NK-92 (cell line): ENCODE data around the gene CCDC74A.
"Not testable (repeated sequence)": the region's sequence is repeated elsewhere in the genome, so short reads cannot be mapped to it uniquely, and the experiment has no call there.

Source experiments
- DNase-seq: peaks from one replicate; lab custom pipeline; 2025; ENCODE audit not compliant: unreplicated experiment; lab: John Stamatoyannopoulos, UW

CCDC74A gene

DNA sequence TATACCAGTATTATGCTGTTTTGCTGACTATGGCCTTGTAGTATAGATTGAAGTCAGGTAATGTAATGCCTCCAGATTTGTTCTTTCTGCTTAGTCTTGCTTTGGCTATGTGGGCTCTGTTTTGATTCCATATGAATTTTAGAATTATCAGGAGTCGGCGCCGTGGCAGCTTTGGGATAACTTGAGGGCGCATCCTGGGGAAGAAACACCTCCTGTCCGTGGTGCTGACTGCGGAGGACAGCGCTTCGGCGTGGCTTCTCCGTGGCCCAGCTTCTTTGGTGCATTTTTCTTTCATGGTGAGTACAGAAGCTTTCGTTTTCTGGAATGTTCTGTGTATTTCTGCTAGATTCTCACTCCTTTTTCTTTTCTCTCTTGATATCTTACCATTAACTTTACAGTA lies 25.2 kb downstream of the CCDC74A start:
- DNase-seq: no peak

DNA sequence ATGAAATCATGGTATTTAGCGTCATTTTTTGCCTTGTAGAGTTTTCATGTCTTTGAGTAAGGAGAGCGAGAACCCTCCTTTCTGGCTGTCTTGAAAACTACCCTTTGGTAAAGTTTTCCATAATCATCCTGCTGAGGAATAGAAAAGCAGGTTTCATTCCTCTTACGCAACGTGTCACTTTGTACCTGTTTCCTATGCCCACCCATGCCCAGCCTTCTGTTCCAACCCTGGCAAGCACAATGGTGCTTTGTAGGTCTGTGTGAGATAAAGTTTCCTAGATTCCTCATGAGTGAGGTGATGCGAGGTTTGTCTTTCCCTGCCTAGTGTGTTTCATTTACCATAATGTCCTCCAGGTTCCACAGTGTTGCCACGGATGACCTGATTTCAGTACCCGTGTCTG lies 29.3 kb downstream of the CCDC74A start:
- no peak for DNase-seq

DNA sequence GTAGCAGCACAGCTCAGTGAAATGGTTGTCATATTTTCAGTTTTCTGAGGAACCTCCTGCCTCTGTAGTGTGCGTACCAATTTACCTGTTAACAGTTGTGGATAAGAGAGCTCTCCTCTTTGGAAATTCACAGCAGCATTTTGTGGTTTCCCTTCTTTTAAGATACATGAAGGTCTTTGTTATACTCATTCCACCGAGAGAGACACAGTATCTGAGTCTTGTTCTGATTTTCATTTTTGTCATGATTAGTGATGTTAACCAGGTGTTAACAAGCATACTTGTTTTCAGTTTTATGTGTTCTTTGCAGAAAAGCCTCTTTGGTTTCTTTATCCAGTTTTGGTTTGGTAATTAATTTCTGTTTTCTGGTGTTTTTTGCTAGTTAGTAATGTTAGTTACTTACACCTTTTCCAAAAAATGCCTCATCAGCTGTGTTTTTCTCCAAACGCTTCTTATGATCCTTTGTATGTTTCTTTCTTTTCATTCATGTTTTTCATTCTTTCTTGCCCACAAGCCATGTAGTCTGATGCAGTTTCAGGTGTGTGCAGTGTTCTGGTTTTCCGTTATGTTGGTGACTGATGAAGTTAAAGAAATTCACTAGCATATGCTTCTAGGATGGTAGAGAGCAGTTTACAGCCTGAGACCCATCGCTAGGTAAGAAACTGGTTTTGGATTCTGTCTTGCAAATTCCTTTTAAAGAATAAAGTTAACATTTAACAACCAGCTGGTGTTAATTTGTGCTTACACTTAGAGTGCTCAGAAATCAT lies 30.1 kb downstream of the CCDC74A start:
- DNase-seq: no peak

DNA sequence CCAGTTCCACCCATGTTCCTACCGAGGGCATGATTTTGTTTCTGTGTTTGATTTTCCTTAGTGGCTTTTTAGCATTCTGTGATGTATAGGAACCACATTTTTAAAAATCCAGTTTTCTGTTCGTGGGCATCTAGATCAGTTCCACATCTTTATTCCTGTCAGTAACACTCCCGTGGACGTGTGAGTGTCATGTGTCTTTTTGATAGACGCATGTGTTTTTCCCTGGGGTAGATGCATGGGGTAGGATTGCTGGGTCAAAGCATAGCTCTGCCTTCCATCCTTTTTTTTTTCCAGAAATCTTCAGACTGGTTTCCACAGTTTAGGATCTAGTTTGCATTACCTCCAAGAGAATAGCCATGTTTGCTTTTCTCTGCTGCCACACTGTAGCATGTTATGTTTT lies 38.7 kb downstream of the CCDC74A start:
- DNase-seq: no peak

DNA sequence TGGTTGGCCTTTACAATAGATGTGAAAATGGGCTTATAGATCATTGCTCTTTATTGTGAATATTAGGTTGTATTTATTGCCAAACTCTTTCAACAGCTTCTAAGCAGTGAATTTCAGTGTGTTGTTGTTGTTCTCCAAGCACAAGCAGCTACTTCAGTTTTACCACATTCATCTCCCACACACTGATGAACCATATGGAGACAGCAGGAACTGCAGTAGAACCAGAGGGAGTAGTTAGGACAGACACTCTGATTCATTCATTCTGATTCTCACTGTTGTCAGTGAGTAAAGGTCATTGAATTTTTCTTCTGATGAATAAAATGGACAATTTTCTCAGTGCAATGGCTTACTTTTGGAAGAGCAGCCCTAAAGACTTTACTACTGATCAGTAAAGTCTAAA lies 40.2 kb downstream of the CCDC74A start:
- DNase-seq: no peak

DNA sequence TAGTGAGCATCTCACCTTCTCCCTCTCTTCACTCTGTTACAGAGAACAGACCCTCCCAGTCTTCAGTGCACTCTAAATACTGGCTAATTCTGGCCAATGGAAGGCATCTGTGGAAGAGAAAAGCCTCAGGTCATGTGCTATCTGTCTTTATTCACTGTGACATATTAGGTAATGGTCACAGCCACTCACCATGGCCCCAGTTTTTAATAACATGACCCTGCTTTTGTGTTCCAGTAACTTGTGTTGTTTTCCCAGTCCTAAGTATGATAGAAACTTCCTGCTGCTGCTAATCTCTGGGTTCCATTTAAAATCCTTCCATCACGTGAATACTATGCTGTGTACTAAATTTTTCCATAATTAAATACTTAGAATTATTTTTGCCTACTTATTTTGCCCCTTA lies 40.7 kb downstream of the CCDC74A start:
- DNase-seq: not testable (repeated sequence)

DNA sequence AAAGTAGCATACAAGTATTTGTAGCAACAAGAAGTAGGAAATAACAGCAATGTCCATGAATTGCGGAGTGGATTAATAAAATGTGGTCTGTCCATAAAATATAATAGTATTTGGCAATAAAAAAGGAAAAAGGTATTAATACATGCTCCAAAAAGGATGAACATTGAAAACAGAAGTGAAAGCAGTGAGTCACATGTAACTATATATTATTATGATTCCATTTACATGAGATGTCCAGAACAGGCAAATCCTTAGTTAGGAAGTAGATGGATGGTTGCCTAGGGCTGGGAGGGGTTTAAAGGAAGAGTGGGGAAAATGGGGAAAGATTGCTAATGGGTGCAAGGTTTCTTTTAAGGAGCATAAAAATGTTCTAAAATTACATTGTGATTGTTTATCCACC lies 44.5 kb downstream of the CCDC74A start:
- no peak for DNase-seq

DNA sequence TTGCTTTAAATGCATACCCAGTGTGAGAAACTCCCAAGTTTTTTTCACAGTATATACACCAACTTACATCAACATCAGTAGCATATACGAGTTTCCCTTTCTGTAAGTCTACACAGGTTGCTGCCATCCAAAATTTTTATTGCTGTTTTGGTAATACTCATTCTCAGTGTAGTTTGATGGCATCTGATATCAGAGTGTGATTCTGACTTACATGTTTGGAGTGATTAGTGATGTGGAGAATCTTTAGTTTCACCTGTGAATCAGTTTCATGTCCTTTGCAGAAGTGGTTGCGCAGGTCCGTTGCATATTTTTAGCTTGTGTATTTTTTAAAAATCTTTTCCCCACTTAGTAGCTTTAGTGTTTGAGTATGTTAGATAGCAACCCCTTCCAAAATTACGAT lies 50.1 kb downstream of the CCDC74A start:
- DNase-seq: no peak

DNA sequence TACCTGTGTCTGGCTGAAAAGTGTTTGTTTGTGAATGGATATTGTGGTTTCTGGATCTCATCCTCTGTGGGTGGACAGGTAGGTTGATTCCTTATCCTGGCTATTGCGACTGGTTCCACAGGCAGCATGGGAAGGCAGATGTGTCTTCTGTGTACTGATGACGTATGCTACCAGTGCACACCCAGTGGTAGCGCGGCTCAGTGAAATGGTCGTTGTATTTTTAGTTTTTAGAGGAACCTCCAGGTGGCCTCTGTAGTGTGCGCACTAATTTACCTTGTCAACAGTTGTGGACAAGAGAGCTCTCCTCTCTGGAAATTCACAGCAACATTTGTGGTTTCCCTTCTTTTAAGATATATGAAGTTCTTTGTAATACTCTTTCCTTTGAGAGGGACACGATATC lies 52.5 kb downstream of the CCDC74A start:
- DNase-seq: no peak
